A549 (cell line): ENCODE measurements around the gene SCARB1.
"Not testable (repeated sequence)": the region's sequence is repeated elsewhere in the genome, so short reads cannot be mapped to it uniquely, and the experiment has no call there.

Experiments
- CEBPB ChIP-seq, 2 experiments: fragments of >200 bp in 1 of 2; sonication (Bioruptor Twin) in 1 of 2; formaldehyde crosslinking in 1 of 2; IDR thresholded peaks; 2 replicates each; pipeline ENCODE4 v1.6.1; 2012 to 2016
- CHD4 ChIP-seq: fragments of 200-600 bp; sonication (generic); IDR thresholded peaks from 2 replicates; pipeline ENCODE4 v1.6.1; 2016; ENCODE audit warnings: antibody characterized with exemption, mild to moderate bottlenecking, borderline replicate concordance
- CTCF ChIP-seq: fragments of >200 bp; sonication (Bioruptor Twin); formaldehyde crosslinking; IDR thresholded peaks from 3 replicates; pipeline ENCODE4 v1.5.1; 2016
- JUN ChIP-seq, 2 experiments: fragments of >200 bp; sonication (Bioruptor Twin); formaldehyde crosslinking; IDR thresholded peaks; 2 replicates in 1 of 2; 3 replicates in 1 of 2; pipeline ENCODE4 v1.6.1; 2016 to 2017
- MAZ ChIP-seq: fragments of 150-350 bp; IDR thresholded peaks from 2 replicates; pipeline ENCODE4 v1.6.1; 2014; ENCODE audit warnings: antibody characterized with exemption, low read depth, low read length, borderline replicate concordance
- POLR2A ChIP-seq: IDR thresholded peaks from 2 replicates; pipeline ENCODE4 v1.6.1; 2012; ENCODE audit warnings: mild to moderate bottlenecking, low read length
- REST ChIP-seq: fragments of 200-600 bp; sonication (generic); IDR thresholded peaks from 2 replicates; pipeline ENCODE4 v1.6.1; 2016; ENCODE audit warnings: antibody characterized with exemption, mild to moderate bottlenecking, moderate library complexity
- SMC3 ChIP-seq: fragments of >200 bp; sonication (Bioruptor Twin); formaldehyde crosslinking; IDR thresholded peaks from 3 replicates; pipeline ENCODE4 v1.6.1; 2018; ENCODE audit warnings: inconsistent platforms
- ZFP36 ChIP-seq: fragments of 450-650 bp; IDR thresholded peaks from 2 replicates; pipeline ENCODE4 v1.6.1; 2014; ENCODE audit warnings: borderline replicate concordance; ENCODE audit not compliant: partially characterized antibody

- not testable (repeated sequence) for TF ChIP-seq SMC3; ZFP36; POLR2A; CEBPB (IDR thresholded peaks at IDR 0.05); CTCF; JUN (IDR thresholded peaks at IDR 0.05); CHD4; MAZ; REST
Observed at GRCh38 chr12:124880335-124880734, 16.7 kb upstream of the SCARB1 start.
